A673 (cell line): ENCODE data around the gene C9orf78.

ENCODE experiments used
- CTCF ChIP-seq: fragments of 300-800, 200-600 bp; sonication (generic); conservative IDR thresholded peaks from 2 replicates; pipeline ENCODE4 v1.5.1; 2017; ENCODE audit warnings: low read depth, mild to moderate bottlenecking, antibody characterized with exemption, low read length, moderate library complexity, mixed read lengths
- EZH2 ChIP-seq: fragments of 200-600 bp; sonication (generic); IDR thresholded peaks from 2 replicates; pipeline ENCODE4 v1.6.1; 2017; ENCODE audit warnings: borderline replicate concordance, low read depth, mild to moderate bottlenecking, mixed read lengths, antibody characterized with exemption, low read length; ENCODE audit not compliant: poor library complexity, severe bottlenecking

- TF ChIP-seq CTCF (no peak), EZH2 (no peak)
Observed at GRCh38 chr9:129873563-129874190, 38.6 kb upstream of the C9orf78 start.
